HCT116 (cell line): ENCODE results near the gene TES. TPM values are rescaled to one million over a fixed set of nuclear protein-coding genes. Genes with fewer than 3 reads are reported as not detected.

Source experiments
- ATAC-seq: fragments of 200-7000 bp; cut with Tn5 transposase; 2 replicates; pipeline ENCODE4 v1.9.1; 2020; ENCODE audit warnings: mild to moderate bottlenecking, moderate library complexity
- BruUV-seq: library from RNA; stranded (reverse); fragments of 400-500 nt; replicated peaks from 2 replicates; lab custom pipeline; 2021; lab: Mats Ljungman, UMichigan
- CTCF ChIA-PET: fragments of 300-600 bp; sonication (Branson Sonifier 250); formaldehyde crosslinking; loops from one replicate; lab custom pipeline; 2021; ENCODE audit warnings: antibody characterized with exemption; lab: Charles Lee
- POLR2A ChIA-PET: fragments of 300-600, 350-600 bp; sonication (Branson Sonifier 250); formaldehyde crosslinking; loops from one replicate; lab custom pipeline; 2021; ENCODE audit warnings: antibody characterized with exemption; lab: Charles Lee
- RAD21 ChIA-PET, 2 experiments: fragments of 300-600 bp; sonication (Branson Sonifier 250); formaldehyde crosslinking; loops; one replicate each; lab custom pipeline; 2023; ENCODE audit warnings: low total read pairs in 2 of 2; ENCODE audit not compliant: uncharacterized antibody in 2 of 2, unreplicated experiment in 2 of 2, low non-redundant PET in 1 of 2; lab: Charles Lee
- DNase-seq: peaks from one replicate; pipeline ENCODE4 v3.0.0-alpha.2; 2010; ENCODE audit warnings: low read depth, low spot score
- H2AFZ ChIP-seq: fragments of 200-600 bp; shearing (Covaris generic), sonication (generic); 2 replicates; pipeline ENCODE4 v1.6.1; 2017; ENCODE audit warnings: low read depth, mixed run types, mixed read lengths, antibody characterized with exemption, low read length; ENCODE audit not compliant: poor library complexity, severe bottlenecking
- H3K27ac ChIP-seq: 2 replicates; pipeline ENCODE4 v1.5.1; 2012; ENCODE audit warnings: low read depth, low read length
- H3K27me3 ChIP-seq: fragments of 200-600 bp; sonication (generic); 2 replicates; pipeline ENCODE4 v1.6.1; 2016; ENCODE audit warnings: mixed run types, low read length, mixed read lengths; ENCODE audit not compliant: insufficient read depth
- H3K36me3 ChIP-seq, 2 experiments: fragments of 200-500 bp in 1 of 2; fragments of 200-600 bp in 1 of 2; sonication (Bioruptor generic) in 1 of 2; sonication (generic) in 1 of 2; 2 replicates each; pipeline versions ENCODE4 v1.5.1 to v1.6.1; 2014 to 2016; ENCODE audit warnings: low read length in 2 of 2, inconsistent platforms in 1 of 2, mixed read lengths in 1 of 2, mixed run types in 1 of 2; ENCODE audit not compliant: insufficient read depth in 2 of 2, control insufficient read depth in 1 of 2
- H3K4me1 ChIP-seq, 2 experiments: fragments of 200-600 bp in 1 of 2; sonication (generic) in 1 of 2; 2 replicates each; pipeline versions ENCODE4 v1.5.1 to v1.6.1; 2012 to 2017; ENCODE audit warnings: low read length in 2 of 2, inconsistent platforms in 1 of 2, mild to moderate bottlenecking in 1 of 2, mixed read lengths in 1 of 2, mixed run types in 1 of 2, moderate library complexity in 1 of 2; ENCODE audit not compliant: insufficient read depth in 2 of 2, control insufficient read depth in 1 of 2
- H3K4me2 ChIP-seq: fragments of 200-600 bp; sonication (generic); 2 replicates; pipeline ENCODE4 v1.6.1; 2017; ENCODE audit warnings: mixed run types, low read length, mixed read lengths
- H3K4me3 ChIP-seq, 2 experiments: fragments of 200-600 bp in 1 of 2; sonication (generic) in 1 of 2; replicated peaks in 1 of 2; 2 replicates each; pipeline ENCODE4 v1.5.1; 2011 to 2016; ENCODE audit warnings: low read length in 2 of 2, control low read depth in 1 of 2, low read depth in 1 of 2, mild to moderate bottlenecking in 1 of 2, mixed read lengths in 1 of 2, mixed run types in 1 of 2
- H3K79me2 ChIP-seq: fragments of 200-600 bp; sonication (generic); 2 replicates; pipeline ENCODE4 v1.6.1; 2017; ENCODE audit warnings: mild to moderate bottlenecking, mixed run types, low read length, moderate library complexity, mixed read lengths; ENCODE audit not compliant: insufficient read depth
- H3K9ac ChIP-seq: fragments of 200-600 bp; sonication (generic); 2 replicates; pipeline ENCODE4 v1.6.1; 2016; ENCODE audit warnings: low read length, mixed read lengths
- H3K9me2 ChIP-seq: fragments of 200-600 bp; sonication (generic), shearing (Covaris generic); 2 replicates; pipeline ENCODE4 v1.6.1; 2017; ENCODE audit warnings: mixed run types, mild to moderate bottlenecking, moderate library complexity; ENCODE audit not compliant: insufficient read depth
- H3K9me3 ChIP-seq, 2 experiments: fragments of 200-500 bp in 1 of 2; fragments of 200-600 bp in 1 of 2; sonication (Bioruptor generic) in 1 of 2; sonication (generic) in 1 of 2; 2 replicates each; pipeline ENCODE4 v1.6.1; 2014 to 2017; ENCODE audit warnings: low read length in 2 of 2, mixed read lengths in 2 of 2, inconsistent platforms in 1 of 2, low read depth in 1 of 2, mild to moderate bottlenecking in 1 of 2, mixed run types in 1 of 2, moderate library complexity in 1 of 2; ENCODE audit not compliant: control insufficient read depth in 1 of 2, insufficient read depth in 1 of 2
- H4K20me1 ChIP-seq: fragments of 200-600 bp; sonication (generic), shearing (Covaris generic); 2 replicates; pipeline ENCODE4 v1.6.1; 2017; ENCODE audit warnings: mixed run types, mild to moderate bottlenecking, moderate library complexity; ENCODE audit not compliant: insufficient read depth
- CBX3 ChIP-seq: IDR thresholded peaks from 2 replicates; pipeline ENCODE4 v1.6.1; 2012; ENCODE audit warnings: low read depth
- CEBPB ChIP-seq: IDR thresholded peaks from 2 replicates; pipeline ENCODE4 v1.6.1; 2012; ENCODE audit warnings: low read depth
- EGR1 ChIP-seq: IDR thresholded peaks from 2 replicates; pipeline ENCODE4 v1.6.1; 2012; ENCODE audit warnings: low read depth
- ELF1 ChIP-seq: IDR thresholded peaks from 2 replicates; pipeline ENCODE4 v1.6.1; 2012; ENCODE audit warnings: low read depth, borderline replicate concordance
- EZH2phosphoT487 ChIP-seq: fragments of 200-600 bp; IDR thresholded peaks from 2 replicates; pipeline ENCODE4 v1.6.1; 2018; ENCODE audit warnings: antibody characterized with exemption, borderline replicate concordance
- FOSL1 ChIP-seq: IDR thresholded peaks from 2 replicates; pipeline ENCODE4 v1.6.1; 2012; ENCODE audit warnings: low read depth
- JUND ChIP-seq: IDR thresholded peaks from 2 replicates; pipeline ENCODE4 v1.6.1; 2012
- POLR2A ChIP-seq: IDR thresholded peaks from 2 replicates; pipeline ENCODE4 v1.7.0; 2011; ENCODE audit warnings: borderline replicate concordance; ENCODE audit not compliant: insufficient read depth, insufficient read length; ENCODE audit errors: extremely low read depth
- POLR2AphosphoS5 ChIP-seq: IDR thresholded peaks from 2 replicates; pipeline ENCODE4 v1.6.1; 2011; ENCODE audit warnings: mild to moderate bottlenecking, low read depth, low read length, moderate library complexity
- RAD21 ChIP-seq: IDR thresholded peaks from 2 replicates; pipeline ENCODE4 v1.6.1; 2012; ENCODE audit warnings: low read depth, mild to moderate bottlenecking
- SIN3A ChIP-seq: IDR thresholded peaks from 2 replicates; pipeline ENCODE4 v1.6.1; 2012; ENCODE audit warnings: low read depth
- SP1 ChIP-seq: IDR thresholded peaks from 2 replicates; pipeline ENCODE4 v1.6.1; 2012; ENCODE audit warnings: low read depth
- SRF ChIP-seq: IDR thresholded peaks from 2 replicates; pipeline ENCODE4 v1.6.1; 2012; ENCODE audit warnings: low read depth
- TCF7L2 ChIP-seq: IDR thresholded peaks from 2 replicates; pipeline ENCODE4 v1.7.0; 2011; ENCODE audit warnings: borderline replicate concordance, inconsistent platforms; ENCODE audit not compliant: insufficient read depth, insufficient read length; ENCODE audit errors: extremely low read depth
- YY1 ChIP-seq: IDR thresholded peaks from 2 replicates; pipeline ENCODE4 v1.6.1; 2011; ENCODE audit warnings: low read length, low read depth, moderate library complexity, mild to moderate bottlenecking; ENCODE audit not compliant: insufficient replicate concordance; ENCODE audit errors: extremely low read depth
- ZFX ChIP-seq: fragments of 450-650 bp; IDR thresholded peaks from 2 replicates; pipeline ENCODE4 v1.6.1; 2017
- ZNF274 ChIP-seq: fragments of 200-500 bp; sonication (Bioruptor generic); IDR thresholded peaks from 2 replicates; pipeline ENCODE4 v1.6.1; 2014; ENCODE audit warnings: mild to moderate bottlenecking, low read depth, low read length, inconsistent platforms
- intact Hi-C: fragments of 100-400 bp; cut with micrococcal nuclease; formaldehyde crosslinking; loops from 2 replicates; pipeline ENCODE4 v1.10.0; 2022
- total RNA-seq: library from RNA; stranded (reverse); gene quantifications from one replicate; pipeline ENCODE4 v1.2.1, GENCODE V29; 2021; ENCODE audit not compliant: unreplicated experiment
- TF ChIP-seq, protein P1 (sequence below): IDR thresholded peaks from 2 replicates; pipeline ENCODE4 v1.6.1; 2012
- TF ChIP-seq, protein P2 (sequence below): IDR thresholded peaks from 2 replicates; pipeline ENCODE4 v1.6.1; 2011; ENCODE audit warnings: mild to moderate bottlenecking, low read length, moderate library complexity; ENCODE audit not compliant: insufficient replicate concordance; ENCODE audit errors: extremely low read depth
- TF ChIP-seq, protein P3 (sequence below): IDR thresholded peaks from 2 replicates; pipeline ENCODE4 v1.6.1; 2012
- TF ChIP-seq, protein P4 (sequence below): IDR thresholded peaks from 2 replicates; pipeline ENCODE4 v1.6.1; 2012; ENCODE audit warnings: low read depth

Gene TES
- total RNA-seq, 1 experiment from 2014 or later: 129 TPM

DNA sequence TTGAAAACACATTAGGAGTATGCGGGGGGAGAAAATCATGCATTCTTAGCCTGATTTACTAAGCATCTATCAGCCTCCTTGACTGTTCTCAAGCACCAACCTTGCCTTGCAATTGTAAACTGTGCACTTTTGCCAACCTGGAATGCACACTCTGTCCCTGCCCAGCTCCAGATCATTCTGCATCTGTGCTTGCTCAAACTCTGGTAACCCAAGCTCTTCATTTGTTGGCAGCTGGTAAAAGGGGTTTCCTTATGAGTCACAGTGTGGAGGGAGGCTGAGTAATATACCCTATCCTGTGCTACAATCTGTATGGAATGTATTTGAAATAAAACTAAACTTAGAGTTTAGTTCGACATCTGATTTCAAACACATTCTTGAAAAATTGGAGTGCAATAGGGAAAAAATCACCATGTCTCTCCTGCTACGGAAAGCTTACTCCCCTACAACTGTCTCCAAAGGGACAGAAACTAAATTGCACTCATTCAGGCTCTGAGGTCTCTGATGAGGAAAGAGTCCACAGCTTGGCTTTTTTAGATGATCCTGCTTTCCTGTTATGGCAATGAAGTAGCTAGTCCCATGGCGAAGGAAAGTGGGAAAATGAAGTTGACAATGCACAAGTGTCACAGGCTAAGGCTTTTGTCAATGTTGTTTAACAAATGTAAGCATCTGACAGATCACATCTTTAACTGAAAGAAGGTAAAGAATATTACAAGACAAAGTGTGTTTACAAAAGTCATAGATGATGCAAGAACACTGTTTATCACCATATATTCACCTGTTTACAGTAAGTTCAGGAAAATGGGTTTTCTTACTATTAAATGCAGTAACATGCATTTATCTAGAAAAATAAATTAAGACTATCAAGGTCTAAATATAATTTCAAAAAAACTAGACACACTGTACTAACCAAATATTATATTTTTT is 61.9 kb downstream of the TES start:
- peak overlapping the region in 1 of 2 experiments; percentile 38; a peak in 2 of 4 replicates for H3K4me3 ChIP-seq
- DNase-seq (peak; percentile 85), ATAC-seq (peak; percentile 97)
- CTCF ChIA-PET: interaction anchor here (1.3 kb wide), 1 partner anchor 317 kb away, joined by 7 read pairs; no protein-coding TSS in a partner anchor
- intact Hi-C loops: loop anchor here (1.0 kb wide), 1 partner anchor 83 kb away; no protein-coding TSS in a partner anchor
- H3K9me3 ChIP-seq: no peaks in the 10 kb centered on the region
- H3K4me1 ChIP-seq: peaks cover 35 to 64% of the 10 kb centered on the region in 2 experiments
- H3K79me2 ChIP-seq: no peaks in the 10 kb centered on the region
- H3K4me2 ChIP-seq: peak overlapping the region; percentile 79
- H3K9me2 ChIP-seq: no peaks in the 10 kb centered on the region
- BruUV-seq: no TSS peak
- H3K27me3 ChIP-seq: no peaks in the 10 kb centered on the region
- RAD21 ChIA-PET: no interaction called here
- H3K9ac ChIP-seq: peak overlapping the region; percentile 56
- H3K36me3 ChIP-seq: no peaks in the 10 kb centered on the region
- POLR2A ChIA-PET: interaction anchor here (0.6 to 1.7 kb wide), 6 partner anchors 9 to 644 kb away, joined by 3 to 7 read pairs (median 4); no protein-coding TSS in a partner anchor
- H3K27ac ChIP-seq: peak overlapping the region; percentile 89
- peak overlapping the region; percentile 42 for H2AFZ ChIP-seq
- H4K20me1 ChIP-seq: no peaks in the 10 kb centered on the region
- TF ChIP-seq CEBPB (peak; percentile 90), POLR2A (no peak), EZH2phosphoT487 (no peak), ELF1 (no peak; the same call in 1 of the 2 replicates), RAD21 (peak; percentile 29; the same call in 1 of the 2 replicates), YY1 (peak; percentile 77), ZNF274 (no peak), TCF7L2 (peak; percentile 53), EGR1 (peak; percentile 42), SRF (peak; percentile 91), POLR2AphosphoS5 (peak; percentile 65), SP1 (peak; percentile 94), CBX3 (peak; percentile 98), FOSL1 (peak; percentile 92), SIN3A (peak; percentile 93), ZFX (no peak), JUND (peak; percentile 94)
- TF ChIP-seq, protein P1, sequence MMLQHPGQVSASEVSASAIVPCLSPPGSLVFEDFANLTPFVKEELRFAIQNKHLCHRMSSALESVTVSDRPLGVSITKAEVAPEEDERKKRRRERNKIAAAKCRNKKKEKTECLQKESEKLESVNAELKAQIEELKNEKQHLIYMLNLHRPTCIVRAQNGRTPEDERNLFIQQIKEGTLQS: peak; percentile 50; the same call in 1 of the 2 replicates
- TF ChIP-seq, protein P2, sequence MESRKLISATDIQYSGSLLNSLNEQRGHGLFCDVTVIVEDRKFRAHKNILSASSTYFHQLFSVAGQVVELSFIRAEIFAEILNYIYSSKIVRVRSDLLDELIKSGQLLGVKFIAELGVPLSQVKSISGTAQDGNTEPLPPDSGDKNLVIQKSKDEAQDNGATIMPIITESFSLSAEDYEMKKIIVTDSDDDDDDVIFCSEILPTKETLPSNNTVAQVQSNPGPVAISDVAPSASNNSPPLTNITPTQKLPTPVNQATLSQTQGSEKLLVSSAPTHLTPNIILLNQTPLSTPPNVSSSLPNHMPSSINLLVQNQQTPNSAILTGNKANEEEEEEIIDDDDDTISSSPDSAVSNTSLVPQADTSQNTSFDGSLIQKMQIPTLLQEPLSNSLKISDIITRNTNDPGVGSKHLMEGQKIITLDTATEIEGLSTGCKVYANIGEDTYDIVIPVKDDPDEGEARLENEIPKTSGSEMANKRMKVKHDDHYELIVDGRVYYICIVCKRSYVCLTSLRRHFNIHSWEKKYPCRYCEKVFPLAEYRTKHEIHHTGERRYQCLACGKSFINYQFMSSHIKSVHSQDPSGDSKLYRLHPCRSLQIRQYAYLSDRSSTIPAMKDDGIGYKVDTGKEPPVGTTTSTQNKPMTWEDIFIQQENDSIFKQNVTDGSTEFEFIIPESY: peak; percentile 39
- TF ChIP-seq, protein P3, sequence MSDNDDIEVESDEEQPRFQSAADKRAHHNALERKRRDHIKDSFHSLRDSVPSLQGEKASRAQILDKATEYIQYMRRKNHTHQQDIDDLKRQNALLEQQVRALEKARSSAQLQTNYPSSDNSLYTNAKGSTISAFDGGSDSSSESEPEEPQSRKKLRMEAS: peak; percentile 79
- TF ChIP-seq, protein P4, sequence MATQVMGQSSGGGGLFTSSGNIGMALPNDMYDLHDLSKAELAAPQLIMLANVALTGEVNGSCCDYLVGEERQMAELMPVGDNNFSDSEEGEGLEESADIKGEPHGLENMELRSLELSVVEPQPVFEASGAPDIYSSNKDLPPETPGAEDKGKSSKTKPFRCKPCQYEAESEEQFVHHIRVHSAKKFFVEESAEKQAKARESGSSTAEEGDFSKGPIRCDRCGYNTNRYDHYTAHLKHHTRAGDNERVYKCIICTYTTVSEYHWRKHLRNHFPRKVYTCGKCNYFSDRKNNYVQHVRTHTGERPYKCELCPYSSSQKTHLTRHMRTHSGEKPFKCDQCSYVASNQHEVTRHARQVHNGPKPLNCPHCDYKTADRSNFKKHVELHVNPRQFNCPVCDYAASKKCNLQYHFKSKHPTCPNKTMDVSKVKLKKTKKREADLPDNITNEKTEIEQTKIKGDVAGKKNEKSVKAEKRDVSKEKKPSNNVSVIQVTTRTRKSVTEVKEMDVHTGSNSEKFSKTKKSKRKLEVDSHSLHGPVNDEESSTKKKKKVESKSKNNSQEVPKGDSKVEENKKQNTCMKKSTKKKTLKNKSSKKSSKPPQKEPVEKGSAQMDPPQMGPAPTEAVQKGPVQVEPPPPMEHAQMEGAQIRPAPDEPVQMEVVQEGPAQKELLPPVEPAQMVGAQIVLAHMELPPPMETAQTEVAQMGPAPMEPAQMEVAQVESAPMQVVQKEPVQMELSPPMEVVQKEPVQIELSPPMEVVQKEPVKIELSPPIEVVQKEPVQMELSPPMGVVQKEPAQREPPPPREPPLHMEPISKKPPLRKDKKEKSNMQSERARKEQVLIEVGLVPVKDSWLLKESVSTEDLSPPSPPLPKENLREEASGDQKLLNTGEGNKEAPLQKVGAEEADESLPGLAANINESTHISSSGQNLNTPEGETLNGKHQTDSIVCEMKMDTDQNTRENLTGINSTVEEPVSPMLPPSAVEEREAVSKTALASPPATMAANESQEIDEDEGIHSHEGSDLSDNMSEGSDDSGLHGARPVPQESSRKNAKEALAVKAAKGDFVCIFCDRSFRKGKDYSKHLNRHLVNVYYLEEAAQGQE: no peak
